SU-DHL-6 (cell line): ENCODE measurements around the gene EDARADD.

ENCODE experiments used
- CTCF ChIP-seq: fragments of 200-600 bp; sonication (generic); IDR thresholded peaks from one replicate; pipeline ENCODE4 v1.5.1; 2017; ENCODE audit warnings: antibody characterized with exemption, mild to moderate bottlenecking, low read length, moderate library complexity; ENCODE audit not compliant: insufficient read depth, poor library complexity, severe bottlenecking
- EZH2phosphoT487 ChIP-seq: fragments of 200-600 bp; sonication (generic), shearing (Covaris generic); conservative IDR thresholded peaks from 2 replicates; pipeline ENCODE4 v1.6.1; 2018; ENCODE audit warnings: mild to moderate bottlenecking, antibody characterized with exemption, low read length, moderate library complexity, mixed read lengths

- no peak for TF ChIP-seq CTCF
- no peak for TF ChIP-seq EZH2phosphoT487
Observed at GRCh38 chr1:236491469-236492136, 97.5 kb downstream of the EDARADD start.
